ENCODE results near the gene SLC8B1. TPM values are rescaled to one million over a fixed set of nuclear protein-coding genes. Genes with fewer than 3 reads are reported as not detected.

The SLC8B1 gene
- total and polyA plus RNA-seq, 2 donors (not counting 3 experiments of a cell fraction or from before 2014, with no cell fraction given), result 29.9 to 45.4 TPM

DNA sequence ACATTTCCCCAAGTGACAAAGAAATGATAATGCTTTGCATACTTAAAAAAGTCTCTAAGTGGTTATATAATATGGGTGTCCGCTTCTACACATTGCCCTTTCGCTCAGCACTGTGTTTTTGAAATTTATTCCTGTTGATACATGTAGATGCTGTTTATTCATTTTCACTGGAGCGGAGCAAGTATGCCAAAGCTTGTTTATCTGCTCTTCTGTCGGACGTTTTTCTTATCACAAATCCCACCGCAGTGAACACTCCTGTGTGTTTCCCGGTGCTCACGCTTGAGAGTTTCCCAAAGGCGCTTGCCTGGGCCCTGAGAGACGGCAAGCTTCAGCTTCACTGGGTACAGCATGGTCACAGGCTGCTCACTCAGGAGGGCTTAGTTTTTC is 63.5 kb downstream of the SLC8B1 start:
- no peaks in the 10 kb centered on the region for H3K9me1 ChIP-seq (replicated peaks; ENCODE audit: control insufficient read depth, extremely low read depth, insufficient read depth, low read length)

DNA sequence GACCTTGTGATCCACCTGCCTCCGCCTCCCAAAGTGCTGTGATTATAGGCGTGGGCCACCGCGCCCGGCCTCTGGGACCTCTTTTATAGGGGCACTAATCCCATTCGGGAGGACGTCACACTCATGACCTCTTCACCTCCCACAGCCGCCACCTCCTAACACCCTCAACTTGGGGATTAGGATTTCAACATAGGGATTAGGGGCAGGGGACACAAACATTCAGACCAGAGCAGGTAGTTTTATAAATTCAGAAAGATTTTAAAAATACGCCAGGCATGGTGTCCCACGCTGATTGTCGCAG is 64.2 kb downstream of the SLC8B1 start:
- H2AFZ ChIP-seq (ENCODE audit: low read depth, low read length), result no peak overlapping the region
- peaks cover 0 to 19% of the 10 kb centered on the region in 2 experiments for H3K36me3 ChIP-seq (ENCODE audit: control insufficient read depth in 2 of 2, extremely low read depth in 1 of 2, insufficient read depth in 2 of 2, low read length in 2 of 2)
- intact Hi-C loops (cut with micrococcal nuclease), result no loop called here
- H3K9ac ChIP-seq (replicated peaks; ENCODE audit: extremely low read depth, insufficient read depth, low read length), result no peak overlapping the region
- TF ChIP-seq FOS (IDR thresholded peaks at IDR 0.05; ENCODE audit: borderline replicate concordance, insufficient read depth, low read length) (no peak), GATA2 (IDR thresholded peaks at IDR 0.05; ENCODE audit: insufficient read depth, insufficient read length, low read depth, low read length) (no peak), POLR2A (IDR thresholded peaks at IDR 0.05; ENCODE audit: low read depth, low read length) (no peak), EZH2 (IDR thresholded peaks at IDR 0.05; ENCODE audit: borderline replicate concordance, low read depth, low read length, severe bottlenecking) (no peak), MYC (IDR thresholded peaks at IDR 0.05; ENCODE audit: low read depth, low read length) (no peak), POLR2AphosphoS5 (IDR thresholded peaks at IDR 0.05; ENCODE audit: insufficient read depth, low read depth, low read length) (no peak), JUN (IDR thresholded peaks at IDR 0.05; ENCODE audit: borderline replicate concordance, insufficient read depth, insufficient read length, low read depth) (no peak)
- TF ChIP-seq, protein P1, sequence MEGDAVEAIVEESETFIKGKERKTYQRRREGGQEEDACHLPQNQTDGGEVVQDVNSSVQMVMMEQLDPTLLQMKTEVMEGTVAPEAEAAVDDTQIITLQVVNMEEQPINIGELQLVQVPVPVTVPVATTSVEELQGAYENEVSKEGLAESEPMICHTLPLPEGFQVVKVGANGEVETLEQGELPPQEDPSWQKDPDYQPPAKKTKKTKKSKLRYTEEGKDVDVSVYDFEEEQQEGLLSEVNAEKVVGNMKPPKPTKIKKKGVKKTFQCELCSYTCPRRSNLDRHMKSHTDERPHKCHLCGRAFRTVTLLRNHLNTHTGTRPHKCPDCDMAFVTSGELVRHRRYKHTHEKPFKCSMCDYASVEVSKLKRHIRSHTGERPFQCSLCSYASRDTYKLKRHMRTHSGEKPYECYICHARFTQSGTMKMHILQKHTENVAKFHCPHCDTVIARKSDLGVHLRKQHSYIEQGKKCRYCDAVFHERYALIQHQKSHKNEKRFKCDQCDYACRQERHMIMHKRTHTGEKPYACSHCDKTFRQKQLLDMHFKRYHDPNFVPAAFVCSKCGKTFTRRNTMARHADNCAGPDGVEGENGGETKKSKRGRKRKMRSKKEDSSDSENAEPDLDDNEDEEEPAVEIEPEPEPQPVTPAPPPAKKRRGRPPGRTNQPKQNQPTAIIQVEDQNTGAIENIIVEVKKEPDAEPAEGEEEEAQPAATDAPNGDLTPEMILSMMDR (IDR thresholded peaks at IDR 0.05; ENCODE audit: extremely low read depth in 1 of 2, insufficient read depth in 1 of 2, low read depth in 1 of 2, low read length in 2 of 2), result no peak
- TF ChIP-seq, protein P2, sequence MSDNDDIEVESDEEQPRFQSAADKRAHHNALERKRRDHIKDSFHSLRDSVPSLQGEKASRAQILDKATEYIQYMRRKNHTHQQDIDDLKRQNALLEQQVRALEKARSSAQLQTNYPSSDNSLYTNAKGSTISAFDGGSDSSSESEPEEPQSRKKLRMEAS (IDR thresholded peaks at IDR 0.05; ENCODE audit: insufficient read depth, insufficient read length), result no peak
- dilution Hi-C loops (cut with MboI; ENCODE audit: extremely low pct_ligation_motif_present, low sequenced_read_pairs), result no loop called here
- FAIRE-seq, result no peak
- H3K27ac ChIP-seq (ENCODE audit: insufficient read depth, low read depth, low read length), result no peak overlapping the region
- no peak for DNase-seq (ENCODE audit: low read depth, low spot score)
- no peak overlapping the region for H3K4me2 ChIP-seq (ENCODE audit: insufficient read depth, low read length)
- H4K20me1 ChIP-seq (replicated peaks; ENCODE audit: control insufficient read depth, extremely low read depth, insufficient read depth, low read length), result no peaks in the 10 kb centered on the region
- ChIA-PET CTCF (no interaction called here), POLR2A (no interaction called here)
- H3K9me1 ChIP-seq (replicated peaks; ENCODE audit: control insufficient read depth, extremely low read depth, insufficient read depth, low read length), result no peaks in the 10 kb centered on the region
- H3K4me3 ChIP-seq (replicated peaks in 1 of 3; ENCODE audit: insufficient read depth in 1 of 3, low read depth in 1 of 3, low read length in 3 of 3), result no peak overlapping the region
- no peaks in the 10 kb centered on the region for H3K79me2 ChIP-seq (ENCODE audit: control insufficient read depth, insufficient read depth, low read length)
- no peaks in the 10 kb centered on the region for H3K27me3 ChIP-seq (ENCODE audit: control insufficient read depth in 2 of 2, insufficient read depth in 2 of 2, low read length in 2 of 2)
- no peaks in the 10 kb centered on the region for H3K4me1 ChIP-seq (ENCODE audit: control insufficient read depth, extremely low read depth, insufficient read depth, low read length)
- BruUV-seq (replicated peaks), result no TSS peak
- H3K9me3 ChIP-seq (replicated peaks; ENCODE audit: control insufficient read depth, insufficient read depth, low read length), result no peaks in the 10 kb centered on the region

More for the DNA sequence above, 63.5 kb downstream of the SLC8B1 start:
- Histone ChIP-seq H3K9me3 (replicated peaks; ENCODE audit: control insufficient read depth, insufficient read depth, low read length) (no peaks in the 10 kb centered on the region), H3K9ac (replicated peaks; ENCODE audit: extremely low read depth, insufficient read depth, low read length) (no peak overlapping the region), H3K4me2 (ENCODE audit: insufficient read depth, low read length) (no peak overlapping the region), H3K27me3 (ENCODE audit: control insufficient read depth in 2 of 2, insufficient read depth in 2 of 2, low read length in 2 of 2) (no peaks in the 10 kb centered on the region), H4K20me1 (replicated peaks; ENCODE audit: control insufficient read depth, extremely low read depth, insufficient read depth, low read length) (no peaks in the 10 kb centered on the region), H3K27ac (ENCODE audit: insufficient read depth, low read depth, low read length) (no peak overlapping the region), H2AFZ (ENCODE audit: low read depth, low read length) (no peak overlapping the region), H3K36me3 (ENCODE audit: control insufficient read depth in 2 of 2, extremely low read depth in 1 of 2, insufficient read depth in 2 of 2, low read length in 2 of 2) (peaks cover 0 to 17% of the 10 kb centered on the region in 2 experiments), H3K79me2 (ENCODE audit: control insufficient read depth, insufficient read depth, low read length) (no peaks in the 10 kb centered on the region), H3K4me1 (ENCODE audit: control insufficient read depth, extremely low read depth, insufficient read depth, low read length) (no peaks in the 10 kb centered on the region), H3K4me3 (replicated peaks in 1 of 3; ENCODE audit: insufficient read depth in 1 of 3, low read depth in 1 of 3, low read length in 3 of 3) (no peak overlapping the region)
- DNase-seq (ENCODE audit: low read depth, low spot score), result no peak
- CTCF ChIA-PET, result no interaction called here
- dilution Hi-C loops (cut with MboI; ENCODE audit: extremely low pct_ligation_motif_present, low sequenced_read_pairs), result no loop called here
- BruUV-seq (replicated peaks), result no TSS peak
- POLR2A ChIA-PET, result no interaction called here
- TF ChIP-seq EZH2 (IDR thresholded peaks at IDR 0.05; ENCODE audit: borderline replicate concordance, low read depth, low read length, severe bottlenecking) (no peak), MYC (IDR thresholded peaks at IDR 0.05; ENCODE audit: low read depth, low read length) (no peak), FOS (IDR thresholded peaks at IDR 0.05; ENCODE audit: borderline replicate concordance, insufficient read depth, low read length) (no peak)
- intact Hi-C loops (cut with micrococcal nuclease), result no loop called here
- no peak for FAIRE-seq
